Loucy (cell line): Measurements from ENCODE around the gene SFXN5.

ENCODE experiments used
- EZH2phosphoT487 ChIP-seq: fragments of 200-600 bp; IDR thresholded peaks from 2 replicates; pipeline ENCODE4 v1.6.1; 2018; ENCODE audit warnings: antibody characterized with exemption, mild to moderate bottlenecking, moderate library complexity, borderline replicate concordance
- TF ChIP-seq, protein P1 (sequence below): fragments of 200-600 bp; sonication (generic); conservative IDR thresholded peaks from 2 replicates; pipeline ENCODE4 v1.5.1; 2014; ENCODE audit warnings: mild to moderate bottlenecking, antibody characterized with exemption, low read length

- TF ChIP-seq, protein P1, sequence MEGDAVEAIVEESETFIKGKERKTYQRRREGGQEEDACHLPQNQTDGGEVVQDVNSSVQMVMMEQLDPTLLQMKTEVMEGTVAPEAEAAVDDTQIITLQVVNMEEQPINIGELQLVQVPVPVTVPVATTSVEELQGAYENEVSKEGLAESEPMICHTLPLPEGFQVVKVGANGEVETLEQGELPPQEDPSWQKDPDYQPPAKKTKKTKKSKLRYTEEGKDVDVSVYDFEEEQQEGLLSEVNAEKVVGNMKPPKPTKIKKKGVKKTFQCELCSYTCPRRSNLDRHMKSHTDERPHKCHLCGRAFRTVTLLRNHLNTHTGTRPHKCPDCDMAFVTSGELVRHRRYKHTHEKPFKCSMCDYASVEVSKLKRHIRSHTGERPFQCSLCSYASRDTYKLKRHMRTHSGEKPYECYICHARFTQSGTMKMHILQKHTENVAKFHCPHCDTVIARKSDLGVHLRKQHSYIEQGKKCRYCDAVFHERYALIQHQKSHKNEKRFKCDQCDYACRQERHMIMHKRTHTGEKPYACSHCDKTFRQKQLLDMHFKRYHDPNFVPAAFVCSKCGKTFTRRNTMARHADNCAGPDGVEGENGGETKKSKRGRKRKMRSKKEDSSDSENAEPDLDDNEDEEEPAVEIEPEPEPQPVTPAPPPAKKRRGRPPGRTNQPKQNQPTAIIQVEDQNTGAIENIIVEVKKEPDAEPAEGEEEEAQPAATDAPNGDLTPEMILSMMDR = no peak
- no peak for TF ChIP-seq EZH2phosphoT487
These were observed 76.5 kb downstream of the SFXN5 start for GRCh38 chr2:72994991-72995380.
